Small intestine (tissue), 7 donors: ENCODE data around the gene MBD5. TPM values are rescaled to one million over a fixed set of nuclear protein-coding genes. Genes with fewer than 3 reads are reported as not detected.

Experiments
- DNase-seq, 2 donors: peaks; one replicate each; pipeline versions ENCODE4 v3.0.0 to v3.0.0-alpha.2; 2013
- FAIRE-seq: peaks from 2 replicates; lab custom pipeline; 2012; peaks lifted over from hg19 to GRCh38; lab: Jason Lieb, UNC
- H3K27ac ChIP-seq, 3 donors: one replicate each; pipeline ENCODE4 v1.5.1; 2013; ENCODE audit warnings: low read length in 2 of 3, mild to moderate bottlenecking in 2 of 3, control low read depth in 1 of 3, inconsistent platforms in 1 of 3, low read depth in 1 of 3, moderate library complexity in 1 of 3
- H3K27me3 ChIP-seq, 3 donors: one replicate each; pipeline ENCODE4 v1.6.1; 2013; ENCODE audit warnings: low read length in 3 of 3, inconsistent platforms in 1 of 3; ENCODE audit not compliant: control insufficient read depth in 3 of 3, insufficient read depth in 3 of 3
- H3K36me3 ChIP-seq, 3 donors: one replicate each; pipeline ENCODE4 v1.6.1; 2013; ENCODE audit warnings: low read length in 3 of 3, inconsistent platforms in 1 of 3, low read depth in 1 of 3, mild to moderate bottlenecking in 1 of 3, moderate library complexity in 1 of 3; ENCODE audit not compliant: control insufficient read depth in 3 of 3, insufficient read depth in 2 of 3
- H3K4me1 ChIP-seq, 3 donors: one replicate each; pipeline ENCODE4 v1.6.1; 2013; ENCODE audit warnings: low read length in 2 of 3, inconsistent platforms in 1 of 3, low read depth in 1 of 3, mild to moderate bottlenecking in 1 of 3, moderate library complexity in 1 of 3; ENCODE audit not compliant: control insufficient read depth in 3 of 3, insufficient read depth in 2 of 3
- H3K4me3 ChIP-seq, 3 donors: one replicate each; pipeline ENCODE4 v1.5.1; 2013; ENCODE audit warnings: low read length in 3 of 3, control low read depth in 1 of 3, inconsistent platforms in 1 of 3, low read depth in 1 of 3, mild to moderate bottlenecking in 1 of 3, moderate library complexity in 1 of 3
- H3K9me3 ChIP-seq, 2 donors: one replicate each; pipeline ENCODE4 v1.6.1; 2013; ENCODE audit warnings: low read depth in 1 of 2, low read length in 1 of 2; ENCODE audit not compliant: control insufficient read depth in 2 of 2, insufficient read depth in 1 of 2
- WGBS, 3 donors: extraction: QIAGEN DNeasy Blood & Tissue Kit; methylation state at CpG; one replicate each; pipeline ENCODE4 v1.1.7; 2013; 5-methylcytosine and 5-hydroxymethylcytosine counted together
- polyA plus RNA-seq, 4 donors: library from polyadenylated mRNA; stranded (reverse) in 3 of 4; unstranded in 1 of 4; fragments of 200-250 nt in 3 of 4; fragments of 120-200 nt in 1 of 4; gene quantifications; one replicate each; pipeline versions ENCODE4 v1.2.1 to v1.2.3, GENCODE V29; 2013
- donor health status: healthy with polysubstance abuse.
- donor health status: control.
- donor health status: control.
- donor health status: Bipolar disorder and iron deficiency.
- donor health status: healthy.

Gene MBD5
- polyA plus RNA-seq, 4 donors = 2.7 to 19.2 (median 4.7) TPM

GRCh38 chr2:148048475-148049221, 27.8 kb downstream of the MBD5 start:
- Histone ChIP-seq H3K27ac (no peak overlapping the region), H3K27me3 (no peaks in the 10 kb centered on the region), H3K4me1 (no peaks in the 10 kb centered on the region), H3K36me3 (no peaks in the 10 kb centered on the region), H3K4me3 (no peak overlapping the region), H3K9me3 (no peaks in the 10 kb centered on the region)
- no peak for DNase-seq
- 82 to 95% (median 93%) methylated on average over 1 of the region's 1 CpG for WGBS, 3 donors
- FAIRE-seq = no peak

GRCh38 chr2:148049284-148049683, 28.4 kb downstream of the MBD5 start:
- no peaks in the 10 kb centered on the region for H3K27me3 ChIP-seq
- H3K4me3 ChIP-seq = no peak overlapping the region
- H3K9me3 ChIP-seq = no peaks in the 10 kb centered on the region
- DNase-seq (no peak), FAIRE-seq (no peak)
- H3K27ac ChIP-seq = no peak overlapping the region
- no peaks in the 10 kb centered on the region for H3K4me1 ChIP-seq
- H3K36me3 ChIP-seq = peaks cover 0 to 3% (median 2%) of the 10 kb centered on the region in 3 donors

- no peak overlapping the region for H3K4me3 ChIP-seq
- peaks cover 0 to 6% (median 3%) of the 10 kb centered on the region in 3 donors for H3K36me3 ChIP-seq
- 96 to 97% (median 97%) methylated on average over 3 of the region's 3 CpGs for WGBS, 3 donors
- no peaks in the 10 kb centered on the region for H3K9me3 ChIP-seq
- DNase-seq (no peak), FAIRE-seq (no peak)
- H3K4me1 ChIP-seq = no peaks in the 10 kb centered on the region
- H3K27ac ChIP-seq = no peak overlapping the region
- H3K27me3 ChIP-seq = no peaks in the 10 kb centered on the region
Observed at GRCh38 chr2:148052687-148053086, 31.8 kb downstream of the MBD5 start.

- H3K27me3 ChIP-seq = no peaks in the 10 kb centered on the region
- H3K9me3 ChIP-seq = no peaks in the 10 kb centered on the region
- peaks cover 0 to 6% (median 3%) of the 10 kb centered on the region in 3 donors for H3K36me3 ChIP-seq
- FAIRE-seq (no peak), DNase-seq (no peak)
- H3K4me1 ChIP-seq = no peaks in the 10 kb centered on the region
- no peak overlapping the region for H3K27ac ChIP-seq
- no peak overlapping the region for H3K4me3 ChIP-seq
- 80 to 96% (median 94%) methylated on average over 1 of the region's 1 CpG for WGBS, 3 donors
Observed at GRCh38 chr2:148058641-148059040, 37.8 kb downstream of the MBD5 start.

GRCh38 chr2:148063633-148064032, 42.7 kb downstream of the MBD5 start:
- no peak overlapping the region for H3K4me3 ChIP-seq
- FAIRE-seq = no peak

GRCh38 chr2:148065936-148066335, 45.0 kb downstream of the MBD5 start:
- 92 to 97% (median 94%) methylated on average over 6 of the region's 6 CpGs for WGBS, 3 donors
- DNase-seq = no peak

More at GRCh38 chr2:148063633-148064032, 42.7 kb downstream of the MBD5 start:
- H3K9me3 ChIP-seq = no peaks in the 10 kb centered on the region
- peak in 1 of 2 donors; percentile 74 for DNase-seq
- no peaks in the 10 kb centered on the region for H3K36me3 ChIP-seq
- no peaks in the 10 kb centered on the region for H3K27me3 ChIP-seq
- H3K27ac ChIP-seq = peak overlapping the region in 1 of 3 donors; percentile 11
- peaks cover 0 to 4% (median 2%) of the 10 kb centered on the region in 3 donors for H3K4me1 ChIP-seq
- 18 to 56% (median 23%) methylated on average over 2 of the region's 2 CpGs for WGBS, 3 donors

GRCh38 chr2:148067801-148068200, 46.9 kb downstream of the MBD5 start:
- Histone ChIP-seq H3K27ac (no peak overlapping the region), H3K36me3 (no peaks in the 10 kb centered on the region), H3K9me3 (no peaks in the 10 kb centered on the region), H3K4me3 (no peak overlapping the region), H3K4me1 (peaks cover 0 to 4% (median 2%) of the 10 kb centered on the region in 3 donors), H3K27me3 (no peaks in the 10 kb centered on the region)
- WGBS, 3 donors = 98 to 100% (median 100%) methylated on average over 1 of the region's 1 CpG
- DNase-seq (peak; percentile 3 to 11), FAIRE-seq (no peak)

More at GRCh38 chr2:148065936-148066335, 45.0 kb downstream of the MBD5 start:
- no peak overlapping the region for H3K4me3 ChIP-seq
- no peaks in the 10 kb centered on the region for H3K36me3 ChIP-seq
- H3K27me3 ChIP-seq = no peaks in the 10 kb centered on the region
- H3K9me3 ChIP-seq = no peaks in the 10 kb centered on the region
- H3K4me1 ChIP-seq = peaks cover 0 to 4% (median 2%) of the 10 kb centered on the region in 3 donors
- H3K27ac ChIP-seq = no peak overlapping the region
- FAIRE-seq = no peak

- Histone ChIP-seq H3K4me1 (peaks cover 0 to 4% (median 3%) of the 10 kb centered on the region in 3 donors), H3K4me3 (no peak overlapping the region), H3K36me3 (no peaks in the 10 kb centered on the region), H3K27me3 (no peaks in the 10 kb centered on the region), H3K9me3 (no peaks in the 10 kb centered on the region), H3K27ac (no peak overlapping the region)
- WGBS, 3 donors = 32 to 82% (median 57%) methylated on average over 4 of the region's 4 CpGs
- peak in 1 of 2 donors; percentile 62 for DNase-seq
- peak; percentile 59 for FAIRE-seq
Observed at GRCh38 chr2:148071351-148071750, 50.5 kb downstream of the MBD5 start.
